ENCODE measurements around the gene UHRF1.

The UHRF1 gene

GRCh38 chr19:4976401-4977298 is 67.3 kb downstream of the UHRF1 start:
- Histone ChIP-seq H3K4me3 (ENCODE audit: low read depth in 1 of 2, low read length in 2 of 2) (peak overlapping the region; percentile 12 to 36), H3K4me1 (ENCODE audit: control insufficient read depth in 1 of 2, insufficient read depth in 2 of 2, low read length in 2 of 2) (peaks cover 5 to 59% of the 10 kb centered on the region in 2 donors), H3K27me3 (ENCODE audit: low read depth, low read length) (no peaks in the 10 kb centered on the region), H3K36me3 (ENCODE audit: control insufficient read depth in 1 of 2, insufficient read depth in 2 of 2, low read length in 2 of 2) (no peaks in the 10 kb centered on the region), H3K27ac (ENCODE audit: low read length) (peak overlapping the region; percentile 87), H3K9me3 (ENCODE audit: control insufficient read depth in 1 of 2, low read length in 2 of 2) (no peaks in the 10 kb centered on the region)

GRCh38 chr19:4977299-4978174 is 68.2 kb downstream of the UHRF1 start:
- H3K36me3 ChIP-seq (ENCODE audit: control insufficient read depth in 1 of 2, insufficient read depth in 2 of 2, low read length in 2 of 2), result no peaks in the 10 kb centered on the region
- H3K4me3 ChIP-seq (ENCODE audit: low read depth in 1 of 2, low read length in 2 of 2), result peak overlapping the region in 1 of 2 donors; percentile 36
- H3K4me1 ChIP-seq (ENCODE audit: control insufficient read depth in 1 of 2, insufficient read depth in 2 of 2, low read length in 2 of 2), result peaks cover 5 to 50% of the 10 kb centered on the region in 2 donors
- H3K27ac ChIP-seq (ENCODE audit: low read length), result peak overlapping the region; percentile 87
- H3K9me3 ChIP-seq (ENCODE audit: control insufficient read depth in 1 of 2, low read length in 2 of 2), result no peaks in the 10 kb centered on the region
- H3K27me3 ChIP-seq (ENCODE audit: low read depth, low read length), result no peaks in the 10 kb centered on the region

DNA sequence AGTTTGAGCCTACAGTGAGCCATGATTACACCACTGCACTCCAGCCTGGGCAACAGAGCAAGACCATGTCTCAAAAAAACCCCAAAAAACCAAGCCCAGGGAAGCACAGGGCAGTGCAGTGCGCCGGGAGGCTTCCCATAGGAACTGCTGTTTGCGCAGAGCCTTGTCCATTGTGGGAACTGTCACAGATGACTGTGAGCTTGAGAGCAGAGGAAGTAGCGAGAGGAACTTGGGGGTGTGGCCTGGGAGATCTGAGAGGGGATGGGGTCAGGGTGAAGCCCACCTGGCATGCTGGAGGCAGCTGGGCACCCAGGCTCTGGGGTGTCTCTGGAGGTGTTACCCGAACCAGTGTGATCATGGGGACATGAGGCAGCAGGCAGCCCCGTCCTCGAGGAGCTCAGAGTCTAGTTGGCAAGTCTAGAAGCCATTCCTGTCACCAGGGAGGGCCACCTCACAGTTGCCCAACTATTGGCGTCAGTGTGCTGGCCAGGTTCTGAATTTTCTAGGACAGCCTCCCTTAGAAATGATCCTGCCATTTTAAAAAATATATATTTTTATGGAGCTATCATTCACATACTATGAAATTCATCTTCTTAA is 70.0 kb downstream of the UHRF1 start:
- Histone ChIP-seq H3K27ac (ENCODE audit: low read length) (no peak overlapping the region), H3K27me3 (ENCODE audit: low read depth, low read length) (no peaks in the 10 kb centered on the region), H3K36me3 (ENCODE audit: control insufficient read depth in 1 of 2, insufficient read depth in 2 of 2, low read length in 2 of 2) (no peaks in the 10 kb centered on the region), H3K9me3 (ENCODE audit: control insufficient read depth in 1 of 2, low read length in 2 of 2) (no peaks in the 10 kb centered on the region), H3K4me3 (ENCODE audit: low read depth in 1 of 2, low read length in 2 of 2) (no peak overlapping the region), H3K4me1 (ENCODE audit: control insufficient read depth in 1 of 2, insufficient read depth in 2 of 2, low read length in 2 of 2) (peaks cover 5 to 50% of the 10 kb centered on the region in 2 donors)

GRCh38 chr19:4980067-4980466 is 70.8 kb downstream of the UHRF1 start:
- Histone ChIP-seq H3K36me3 (ENCODE audit: control insufficient read depth in 1 of 2, insufficient read depth in 2 of 2, low read length in 2 of 2) (no peaks in the 10 kb centered on the region), H3K4me3 (ENCODE audit: low read depth in 1 of 2, low read length in 2 of 2) (no peak overlapping the region), H3K4me1 (ENCODE audit: control insufficient read depth in 1 of 2, insufficient read depth in 2 of 2, low read length in 2 of 2) (peaks cover 5 to 47% of the 10 kb centered on the region in 2 donors), H3K9me3 (ENCODE audit: control insufficient read depth in 1 of 2, low read length in 2 of 2) (no peaks in the 10 kb centered on the region), H3K27ac (ENCODE audit: low read length) (no peak overlapping the region), H3K27me3 (ENCODE audit: low read depth, low read length) (no peaks in the 10 kb centered on the region)

DNA sequence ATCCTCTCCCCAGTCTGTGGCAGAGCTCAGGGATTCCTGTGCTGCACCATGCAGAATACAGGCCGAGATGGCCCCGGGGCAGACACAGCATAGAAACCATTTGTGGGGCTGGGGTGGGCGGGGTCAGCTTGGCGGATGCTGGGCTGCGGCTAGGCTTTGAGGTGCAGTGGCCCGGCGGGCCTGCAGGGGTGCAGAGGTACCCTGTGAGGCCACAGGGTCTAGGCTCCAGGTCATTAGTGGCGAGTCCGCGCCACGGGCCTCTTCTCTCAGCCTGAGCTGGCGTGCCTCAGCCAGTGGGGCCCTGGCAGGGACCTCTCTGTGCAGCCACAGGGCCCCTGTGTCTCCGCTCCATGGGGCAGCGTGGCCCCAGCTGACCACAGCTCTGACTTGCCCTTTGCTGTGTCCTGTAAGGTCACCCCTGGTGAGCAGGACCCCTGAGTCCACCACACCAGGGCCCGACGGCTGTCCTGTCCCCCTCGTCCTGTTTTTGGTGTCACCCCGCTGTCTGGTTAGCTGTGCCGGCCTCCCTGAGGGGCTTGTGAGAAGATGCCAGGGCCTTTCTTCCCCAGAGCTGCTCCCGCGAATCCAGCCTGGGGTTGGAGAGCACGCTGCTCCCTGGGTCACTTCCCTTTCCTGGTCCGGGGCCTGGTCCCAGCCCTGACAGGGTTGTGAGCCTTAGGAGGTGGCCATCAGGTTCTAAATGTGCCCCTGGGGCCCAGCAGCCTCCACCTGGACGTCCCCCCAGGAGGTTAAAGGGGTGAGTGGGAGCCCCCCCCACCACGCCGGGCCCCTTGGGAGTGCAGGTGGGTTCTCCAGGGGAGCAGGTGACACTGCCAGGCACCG is 71.8 kb downstream of the UHRF1 start:
- Histone ChIP-seq H3K27ac (ENCODE audit: low read length) (no peak overlapping the region), H3K36me3 (ENCODE audit: control insufficient read depth in 1 of 2, insufficient read depth in 2 of 2, low read length in 2 of 2) (no peaks in the 10 kb centered on the region), H3K27me3 (ENCODE audit: low read depth, low read length) (no peaks in the 10 kb centered on the region), H3K4me1 (ENCODE audit: control insufficient read depth in 1 of 2, insufficient read depth in 2 of 2, low read length in 2 of 2) (peaks cover 5 to 37% of the 10 kb centered on the region in 2 donors), H3K4me3 (ENCODE audit: low read depth in 1 of 2, low read length in 2 of 2) (no peak overlapping the region), H3K9me3 (ENCODE audit: control insufficient read depth in 1 of 2, low read length in 2 of 2) (no peaks in the 10 kb centered on the region)

- Histone ChIP-seq H3K4me3 (ENCODE audit: low read depth in 1 of 2, low read length in 2 of 2) (no peak overlapping the region), H3K36me3 (ENCODE audit: control insufficient read depth in 1 of 2, insufficient read depth in 2 of 2, low read length in 2 of 2) (no peaks in the 10 kb centered on the region), H3K27ac (ENCODE audit: low read length) (no peak overlapping the region), H3K27me3 (ENCODE audit: low read depth, low read length) (no peaks in the 10 kb centered on the region), H3K4me1 (ENCODE audit: control insufficient read depth in 1 of 2, insufficient read depth in 2 of 2, low read length in 2 of 2) (peaks cover 5 to 35% of the 10 kb centered on the region in 2 donors), H3K9me3 (ENCODE audit: control insufficient read depth in 1 of 2, low read length in 2 of 2) (no peaks in the 10 kb centered on the region)
These were observed 72.3 kb downstream of the UHRF1 start for GRCh38 chr19:4981681-4981958.

DNA sequence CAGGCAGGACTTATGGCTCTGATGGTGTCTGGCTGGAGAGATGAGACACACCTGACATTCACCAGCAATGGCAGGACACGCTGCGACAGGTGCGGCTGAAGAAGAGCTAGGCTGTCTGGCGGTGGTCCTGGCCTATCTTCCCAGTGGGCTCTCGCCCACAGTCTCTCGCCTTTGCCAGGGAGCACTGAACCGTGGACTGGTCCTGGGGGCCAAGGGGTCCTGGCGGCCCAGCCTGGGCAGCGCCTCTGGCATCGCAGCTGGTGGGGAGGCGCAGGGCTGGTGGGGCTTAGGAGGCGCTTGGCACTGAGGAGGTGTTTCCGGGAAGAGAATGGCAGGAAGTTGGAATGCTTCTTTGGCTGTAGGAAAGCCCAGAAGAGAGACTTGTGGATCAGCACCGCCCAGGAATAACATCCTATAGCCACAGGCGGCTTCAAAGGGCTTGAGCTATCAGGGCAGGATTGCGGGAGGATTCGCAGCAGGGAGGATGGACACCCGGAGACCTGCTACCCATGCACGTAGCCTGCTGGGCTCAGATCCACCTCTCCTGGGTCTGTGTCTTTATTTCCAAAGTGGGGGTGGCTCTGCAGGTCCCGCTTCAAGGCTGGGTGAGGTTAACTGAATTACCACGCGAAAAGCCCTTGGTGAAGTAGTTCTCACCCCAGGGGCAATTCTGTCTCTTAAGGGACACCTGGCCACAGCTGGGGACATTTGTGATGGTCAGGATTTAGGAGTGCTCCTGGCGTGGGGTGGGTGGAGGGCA is 74.2 kb downstream of the UHRF1 start:
- Histone ChIP-seq H3K36me3 (ENCODE audit: control insufficient read depth in 1 of 2, insufficient read depth in 2 of 2, low read length in 2 of 2) (no peaks in the 10 kb centered on the region), H3K4me3 (ENCODE audit: low read depth in 1 of 2, low read length in 2 of 2) (no peak overlapping the region), H3K9me3 (ENCODE audit: control insufficient read depth in 1 of 2, low read length in 2 of 2) (no peaks in the 10 kb centered on the region), H3K4me1 (ENCODE audit: control insufficient read depth in 1 of 2, insufficient read depth in 2 of 2, low read length in 2 of 2) (peaks cover 0 to 26% of the 10 kb centered on the region in 2 donors), H3K27ac (ENCODE audit: low read length) (no peak overlapping the region), H3K27me3 (ENCODE audit: low read depth, low read length) (no peaks in the 10 kb centered on the region)

DNA sequence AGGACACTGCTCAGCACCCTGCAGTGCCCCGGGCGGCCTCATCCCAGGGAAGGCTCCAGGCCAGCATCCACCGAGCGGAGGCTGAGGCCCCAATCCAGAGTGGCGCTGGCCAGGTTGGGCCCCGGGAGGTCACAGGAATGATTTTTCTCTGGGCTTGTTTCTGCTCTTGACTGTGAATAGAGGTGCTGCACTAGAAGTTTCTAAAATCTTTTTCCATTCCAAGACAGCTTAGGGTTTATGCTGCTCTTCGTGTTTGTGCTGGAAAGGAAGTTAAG is 74.7 kb downstream of the UHRF1 start:
- Histone ChIP-seq H3K36me3 (ENCODE audit: control insufficient read depth in 1 of 2, insufficient read depth in 2 of 2, low read length in 2 of 2) (no peaks in the 10 kb centered on the region), H3K4me1 (ENCODE audit: control insufficient read depth in 1 of 2, insufficient read depth in 2 of 2, low read length in 2 of 2) (peaks cover 0 to 26% of the 10 kb centered on the region in 2 donors), H3K9me3 (ENCODE audit: control insufficient read depth in 1 of 2, low read length in 2 of 2) (no peaks in the 10 kb centered on the region), H3K4me3 (ENCODE audit: low read depth in 1 of 2, low read length in 2 of 2) (no peak overlapping the region), H3K27me3 (ENCODE audit: low read depth, low read length) (no peaks in the 10 kb centered on the region), H3K27ac (ENCODE audit: low read length) (no peak overlapping the region)

DNA sequence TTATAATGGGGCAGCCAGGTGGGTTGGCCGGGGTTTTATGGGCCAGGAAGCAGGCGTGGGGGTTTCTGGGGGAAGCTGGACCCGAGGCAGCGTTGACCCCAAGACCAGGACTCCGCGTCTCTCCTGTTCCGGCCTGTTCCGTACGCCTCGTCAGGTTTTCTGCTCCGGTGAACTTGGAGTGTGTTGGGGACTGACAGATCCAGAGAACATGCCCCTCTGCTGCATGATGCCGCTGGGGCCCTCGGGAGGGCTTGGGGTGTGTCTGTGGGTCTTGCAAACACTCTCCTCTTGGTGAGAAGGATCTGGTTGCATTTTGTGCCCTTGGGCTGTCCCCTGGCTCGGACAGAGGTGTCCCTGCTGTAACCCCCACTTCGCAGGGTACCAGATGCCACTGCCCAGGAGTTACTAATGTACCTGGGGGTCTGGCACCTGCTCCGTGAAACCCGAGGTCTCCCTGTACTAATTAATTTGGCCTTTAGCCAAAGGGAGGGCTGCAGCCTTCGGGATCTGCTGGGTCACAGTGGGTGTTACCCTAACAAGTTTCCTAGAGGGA is 75.2 kb downstream of the UHRF1 start:
- no peak overlapping the region for H3K27ac ChIP-seq (ENCODE audit: low read length)
- peaks cover 0 to 24% of the 10 kb centered on the region in 2 donors for H3K4me1 ChIP-seq (ENCODE audit: control insufficient read depth in 1 of 2, insufficient read depth in 2 of 2, low read length in 2 of 2)
- no peaks in the 10 kb centered on the region for H3K27me3 ChIP-seq (ENCODE audit: low read depth, low read length)
- H3K4me3 ChIP-seq (ENCODE audit: low read depth in 1 of 2, low read length in 2 of 2), result no peak overlapping the region
- H3K9me3 ChIP-seq (ENCODE audit: control insufficient read depth in 1 of 2, low read length in 2 of 2), result no peaks in the 10 kb centered on the region
- no peaks in the 10 kb centered on the region for H3K36me3 ChIP-seq (ENCODE audit: control insufficient read depth in 1 of 2, insufficient read depth in 2 of 2, low read length in 2 of 2)

DNA sequence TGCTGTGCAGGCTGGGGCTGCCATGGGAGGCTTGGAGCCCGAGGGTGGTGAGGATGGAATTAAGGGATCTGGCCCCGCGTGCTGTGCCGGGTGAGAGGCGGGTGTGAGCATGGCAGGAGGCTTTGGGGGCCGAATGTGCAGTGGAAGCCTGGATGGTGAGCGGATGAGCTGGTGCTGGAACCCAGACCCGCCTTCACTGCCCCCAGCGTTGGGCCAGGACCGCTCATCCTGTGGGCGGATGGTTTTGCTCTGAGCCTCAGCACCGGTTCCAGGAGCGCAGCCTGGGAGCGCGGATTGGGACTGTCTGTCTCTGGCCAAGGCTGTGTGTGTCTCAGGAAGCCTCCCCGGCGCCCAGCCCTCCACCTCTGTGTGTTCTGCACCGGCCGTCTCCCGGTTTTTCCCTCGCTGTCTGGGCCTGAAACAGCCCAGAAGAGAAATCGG is 76.3 kb downstream of the UHRF1 start:
- Histone ChIP-seq H3K4me3 (ENCODE audit: low read depth in 1 of 2, low read length in 2 of 2) (no peak overlapping the region), H3K27ac (ENCODE audit: low read length) (no peak overlapping the region)

More for the DNA sequence above, 76.3 kb downstream of the UHRF1 start:
- Histone ChIP-seq H3K36me3 (ENCODE audit: control insufficient read depth in 1 of 2, insufficient read depth in 2 of 2, low read length in 2 of 2) (no peaks in the 10 kb centered on the region), H3K27me3 (ENCODE audit: low read depth, low read length) (no peaks in the 10 kb centered on the region), H3K9me3 (ENCODE audit: control insufficient read depth in 1 of 2, low read length in 2 of 2) (no peaks in the 10 kb centered on the region), H3K4me1 (ENCODE audit: control insufficient read depth in 1 of 2, insufficient read depth in 2 of 2, low read length in 2 of 2) (peaks cover 0 to 27% of the 10 kb centered on the region in 2 donors)

Measured in muscle layer of duodenum (tissue), 2 donors.